HG03457 (cell line): ENCODE data around the gene CARS2.
A peak's percentile ranks its signal among the peaks of the same experiment; 100 is the strongest.
"Not testable (repeated sequence)": the region's sequence is repeated elsewhere in the genome, so short reads cannot be mapped to it uniquely, and the experiment has no call there.

Experiments used
- ATAC-seq: cut with Tn5 transposase; IDR thresholded peaks from one replicate; pipeline ENCODE4 v1.9.1; 2021; ENCODE audit warnings: moderate number of reproducible peaks; ENCODE audit not compliant: unreplicated experiment

CARS2 gene

GRCh38 chr13:110712081-110712848, 6.3 kb upstream of the CARS2 start:
- ATAC-seq: peak; percentile 19

GRCh38 chr13:110706570-110707372, 855 bp upstream of the CARS2 start:
- no peak for ATAC-seq

- no peak for ATAC-seq
Observed at GRCh38 chr13:110705356-110705825, 525 bp downstream of the CARS2 start.

DNA sequence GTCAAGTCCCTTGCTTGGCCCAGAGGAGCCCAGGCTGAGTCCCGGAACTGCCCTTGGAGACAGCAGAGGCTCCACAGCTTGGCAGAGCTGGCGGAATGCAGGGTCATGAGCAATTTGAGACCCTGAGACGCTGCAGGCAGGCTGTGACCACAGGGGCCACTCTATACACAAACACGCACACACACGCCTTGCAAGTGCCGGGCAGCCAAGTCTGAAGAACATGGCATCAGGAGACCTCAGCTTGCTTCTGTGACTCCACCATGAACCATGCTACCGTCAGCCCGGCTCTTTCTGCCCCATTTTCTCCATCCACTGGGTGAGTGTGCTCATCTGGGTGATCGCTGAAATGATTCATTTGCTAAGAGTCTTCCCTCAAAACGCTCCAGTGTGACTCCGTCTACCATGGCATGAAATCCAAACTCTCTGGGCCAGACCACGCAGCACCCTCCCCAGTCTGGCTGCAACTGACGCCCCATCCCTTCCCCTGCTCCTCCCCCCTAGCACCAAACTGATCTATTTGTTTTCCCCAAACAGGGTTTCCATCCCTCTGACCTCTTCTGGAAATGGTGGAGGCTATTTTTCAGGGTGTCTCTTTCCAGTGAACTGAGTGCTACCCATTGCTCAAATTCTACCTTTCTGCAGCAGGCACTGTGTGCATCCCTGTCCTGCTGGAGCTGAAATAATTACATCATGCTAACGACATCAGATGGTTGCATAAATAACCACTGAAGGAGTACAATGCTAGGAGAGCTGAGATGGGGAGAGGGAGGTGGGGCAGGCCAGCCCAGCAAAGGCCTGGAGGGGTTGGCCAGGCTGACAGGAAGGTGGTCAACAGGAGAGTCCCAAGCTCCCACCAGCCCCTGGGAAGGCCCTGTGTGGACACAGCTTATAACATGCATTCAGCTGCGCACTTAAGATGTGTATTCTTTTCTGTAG, 3.1 kb downstream of the CARS2 start:
- ATAC-seq: no peak

DNA sequence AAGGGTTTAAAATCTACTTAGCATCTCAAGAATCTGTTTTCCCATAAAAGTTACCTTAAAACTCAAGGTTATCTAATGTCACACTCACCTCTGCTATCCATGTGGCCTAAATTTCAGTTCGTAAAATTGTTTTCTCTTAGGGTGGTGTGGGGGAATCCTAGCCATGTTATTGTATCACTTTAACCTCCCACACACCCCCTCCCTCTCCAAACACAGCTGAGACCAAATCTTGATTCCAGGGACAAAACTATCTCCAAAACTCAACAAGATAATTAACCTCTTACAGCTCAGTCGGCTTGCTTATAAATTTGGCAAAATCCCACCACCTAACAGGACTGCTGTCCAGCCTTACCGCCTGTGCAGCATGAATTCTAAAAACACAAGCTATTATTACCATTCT, 3.8 kb downstream of the CARS2 start:
- ATAC-seq: no peak

DNA sequence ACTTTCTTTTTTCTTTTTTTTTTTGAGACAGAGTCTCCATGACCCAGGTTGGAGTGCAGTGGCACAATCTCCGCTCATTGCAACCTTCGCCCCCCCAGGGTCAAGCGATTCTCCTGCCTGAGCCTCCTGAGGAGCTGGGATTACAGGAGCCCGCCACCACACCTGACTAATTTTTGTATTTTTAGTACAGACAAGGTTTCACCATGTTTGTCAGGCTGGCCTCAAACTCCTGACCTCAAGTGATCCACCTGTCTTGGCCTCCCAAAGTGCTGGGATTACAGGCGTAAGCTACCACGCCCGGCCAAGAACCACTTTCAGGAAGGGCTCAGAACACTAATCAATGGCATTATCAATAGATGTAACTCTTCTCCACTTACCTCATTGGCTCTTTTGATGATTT, 4.9 kb downstream of the CARS2 start:
- not testable (repeated sequence) for ATAC-seq

DNA sequence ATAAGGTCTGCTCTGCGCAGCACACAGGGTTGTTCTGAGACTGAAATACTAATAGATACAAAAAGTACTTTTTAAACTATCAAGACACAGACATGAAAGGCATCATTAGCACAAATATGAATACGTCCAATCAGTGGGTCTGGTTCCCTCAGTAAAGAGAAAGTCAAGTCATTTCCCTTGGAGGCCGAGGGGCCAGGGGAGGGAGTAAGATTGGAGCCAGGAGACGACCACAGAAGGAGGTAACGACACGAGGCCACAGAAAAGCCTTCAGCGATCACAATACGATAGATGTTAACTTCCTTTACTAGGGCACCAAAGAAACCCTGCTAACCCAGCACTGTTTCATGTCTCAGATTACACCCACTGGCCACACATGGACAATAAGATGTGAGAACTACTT, 5.3 kb downstream of the CARS2 start:
- ATAC-seq: no peak

DNA sequence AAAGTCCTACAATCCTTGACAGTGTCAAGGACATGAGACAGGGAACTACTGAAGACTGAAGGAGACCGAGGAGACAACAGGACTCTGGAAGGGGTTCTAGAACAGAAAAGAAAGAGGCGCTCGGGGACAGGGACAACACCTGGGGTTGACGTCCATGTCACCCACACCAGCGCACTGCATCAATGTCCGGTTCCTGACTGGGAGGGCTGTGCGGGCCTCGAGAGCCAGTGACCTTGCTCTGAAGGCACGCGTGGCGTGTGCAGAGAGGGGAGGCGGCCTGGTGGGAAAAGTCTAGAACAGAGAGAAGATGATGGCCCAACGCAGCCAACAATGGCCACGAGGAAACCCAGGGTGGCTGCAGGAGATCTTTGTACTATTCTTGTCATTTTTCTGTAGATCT, 5.7 kb downstream of the CARS2 start:
- no peak for ATAC-seq

GRCh38 chr13:110699148-110700145, 6.5 kb downstream of the CARS2 start:
- ATAC-seq: no peak

- ATAC-seq: no peak
Observed at GRCh38 chr13:110698689-110699088, 7.2 kb downstream of the CARS2 start.

DNA sequence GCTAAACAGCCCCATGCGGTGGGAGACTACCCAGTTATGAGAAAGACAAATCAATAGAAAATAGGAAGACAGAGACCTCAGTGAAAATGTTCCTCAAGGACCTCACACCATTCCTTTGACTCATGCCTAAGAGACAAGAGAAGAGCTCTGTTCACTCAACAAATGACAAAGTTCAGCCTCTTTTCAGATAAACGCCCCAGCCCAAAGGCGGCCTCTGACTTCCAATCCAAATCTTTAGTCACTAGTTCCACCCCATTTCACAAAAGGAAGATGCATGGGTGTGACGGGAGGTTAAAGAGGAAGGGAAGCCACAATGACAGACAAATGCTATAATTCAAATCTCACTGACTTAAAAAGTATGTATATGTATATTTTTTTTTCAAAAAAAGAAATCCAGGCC, 8.1 kb downstream of the CARS2 start:
- no peak for ATAC-seq

GRCh38 chr13:110696776-110697175, 9.1 kb downstream of the CARS2 start:
- ATAC-seq: no peak

- ATAC-seq: not testable (repeated sequence)
Observed at GRCh38 chr13:110695774-110696173, 10.1 kb downstream of the CARS2 start.

DNA sequence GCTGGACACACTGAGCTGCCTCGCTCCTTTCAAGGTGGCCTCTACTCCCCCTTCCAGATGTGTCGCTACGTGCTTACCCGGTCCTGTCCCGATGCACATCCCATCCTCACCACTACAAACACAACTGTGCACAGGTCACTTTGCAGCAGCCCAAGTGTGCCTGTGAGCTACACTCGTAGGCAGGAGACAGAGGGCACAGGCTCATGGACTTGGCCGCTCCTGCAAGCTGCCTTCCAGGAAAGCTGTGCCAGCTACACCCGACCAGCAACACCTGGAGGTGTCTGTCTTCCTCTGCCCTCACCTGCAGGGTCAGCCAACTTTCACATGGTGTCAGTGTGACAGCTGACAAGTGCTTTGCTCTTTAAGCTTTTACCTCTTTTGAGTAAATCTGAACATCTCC, 15.4 kb downstream of the CARS2 start:
- ATAC-seq: no peak

DNA sequence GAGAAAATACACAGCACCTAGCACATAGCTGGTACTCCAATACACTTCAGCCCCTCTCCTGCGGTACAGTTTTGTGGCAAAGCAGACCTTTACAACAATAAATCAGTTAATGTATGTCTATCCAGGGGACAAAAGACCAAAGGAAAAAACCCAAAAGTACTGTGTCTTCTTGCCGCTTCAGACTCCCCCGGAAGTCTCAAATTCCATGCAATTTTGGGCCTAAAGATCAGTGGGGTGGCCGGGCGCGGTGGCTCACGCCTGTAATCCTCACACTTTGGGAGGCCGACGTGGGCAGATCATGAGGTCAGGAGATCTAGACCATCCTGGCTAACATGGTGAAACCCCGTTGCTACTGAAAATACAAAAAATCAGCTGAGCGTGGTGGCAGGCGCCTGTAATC, 16.2 kb downstream of the CARS2 start:
- ATAC-seq: no peak

DNA sequence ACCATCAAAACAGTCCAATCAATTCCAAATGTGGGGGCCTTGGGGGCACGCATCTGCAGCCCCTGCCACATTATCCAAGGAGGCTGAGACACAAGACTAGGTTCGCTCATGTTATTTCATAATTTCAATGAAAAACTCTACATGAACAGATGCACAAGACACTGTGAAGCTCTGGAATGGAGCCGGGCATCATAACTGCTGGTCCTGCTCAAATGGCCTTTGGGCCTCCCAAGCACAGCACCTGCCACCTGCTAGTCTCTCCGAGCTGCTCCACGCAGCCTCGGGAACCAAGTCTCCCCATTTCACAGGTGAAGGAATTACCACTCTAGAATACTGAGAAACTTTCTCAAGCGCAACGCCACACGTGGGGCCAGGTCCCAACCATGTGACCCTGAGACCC, 16.9 kb downstream of the CARS2 start:
- no peak for ATAC-seq

GRCh38 chr13:110687736-110688135, 18.2 kb downstream of the CARS2 start:
- ATAC-seq: no peak

DNA sequence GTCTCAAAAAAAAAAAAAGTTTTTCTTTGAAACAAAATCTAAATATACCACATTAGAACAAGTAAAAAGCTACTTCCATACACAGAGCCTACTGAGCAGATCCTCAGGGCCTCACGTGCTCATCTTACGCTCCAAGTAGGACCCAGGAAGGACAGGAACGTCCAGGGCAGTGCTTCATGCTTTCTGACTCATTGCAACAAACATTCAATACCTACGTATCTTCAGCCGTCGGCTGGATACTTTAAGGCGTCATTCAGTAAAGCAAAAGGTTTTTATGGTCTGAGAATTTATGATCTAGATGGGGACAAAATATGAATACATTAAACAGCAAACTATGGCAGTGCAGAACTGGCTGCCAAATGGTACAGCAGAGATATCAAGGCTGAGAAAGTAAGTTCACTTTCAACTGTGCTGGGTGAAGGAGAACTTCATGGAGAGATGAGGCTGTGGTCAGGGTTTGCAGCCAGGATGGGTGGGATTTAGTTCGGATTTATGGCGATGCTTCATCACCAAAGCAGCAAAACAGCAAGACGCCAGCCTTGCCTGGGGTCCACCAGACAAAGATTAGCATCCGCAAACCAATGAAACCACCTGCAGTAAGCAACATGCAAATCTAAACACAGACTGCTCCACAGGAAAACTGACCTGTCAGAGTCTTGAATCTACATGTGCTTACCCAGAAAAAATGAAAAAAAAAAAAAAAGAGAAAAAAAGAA, 20.5 kb downstream of the CARS2 start:
- ATAC-seq: no peak

DNA sequence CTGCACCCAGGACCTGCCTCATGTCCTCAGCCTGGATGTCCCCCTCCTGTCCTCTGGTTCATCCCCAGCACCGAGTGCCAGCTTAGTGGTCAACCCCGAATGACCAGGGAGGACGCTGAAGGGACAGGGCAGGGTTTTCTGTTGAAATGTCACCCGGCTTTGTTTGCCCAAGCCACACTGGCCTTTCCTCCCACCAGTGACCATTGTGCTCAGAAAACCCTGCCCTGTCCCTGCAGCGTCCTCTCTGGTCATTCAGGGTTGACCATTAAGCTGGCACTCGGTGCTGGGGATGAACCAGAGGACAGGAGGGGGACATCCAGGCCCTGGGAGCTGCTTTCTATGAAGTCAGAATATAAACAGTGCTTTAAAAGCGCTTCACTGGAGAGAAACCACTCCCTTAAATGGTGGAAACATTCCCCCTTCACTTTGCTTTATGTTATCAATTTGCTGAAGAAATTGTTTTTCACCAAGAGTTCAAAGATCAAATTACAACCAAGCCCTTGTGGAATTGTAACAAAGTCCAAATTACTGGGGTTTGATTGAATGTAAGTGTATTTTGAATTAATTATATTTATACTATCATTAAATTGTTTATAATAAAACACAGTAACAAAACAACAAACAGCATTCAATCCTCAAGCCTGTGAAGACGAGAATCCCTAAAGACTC, 21.4 kb downstream of the CARS2 start:
- no peak for ATAC-seq
